IMR-90 (cell line): ENCODE measurements around the gene HACD2. TPM values are rescaled to one million over a fixed set of nuclear protein-coding genes. Genes with fewer than 3 reads are reported as not detected.

Experiments
- ATAC-seq: fragments of 200-7000 bp; cut with Tn5 transposase; 2 replicates; pipeline ENCODE4 v1.9.1; 2020; ENCODE audit warnings: low read depth, mild to moderate bottlenecking, moderate library complexity
- BruUV-seq: library from RNA; stranded (reverse); fragments of 400-500 nt; replicated peaks from 2 replicates; lab custom pipeline; 2021; lab: Mats Ljungman, UMichigan
- CTCF ChIA-PET: fragments of 300-600 bp; formaldehyde crosslinking; extraction: SDS; loops from one replicate; lab custom pipeline; 2021; ENCODE audit warnings: antibody characterized with exemption; lab: Yijun Ruan, JAX
- POLR2A ChIA-PET: fragments of 300-600 bp; sonication (Branson Sonifier 250); formaldehyde crosslinking; loops from one replicate; lab custom pipeline; 2022; ENCODE audit warnings: antibody characterized with exemption; ENCODE audit not compliant: unreplicated experiment; lab: Charles Lee
- DNase-seq: peaks from one replicate; pipeline ENCODE4 v3.0.0; 2013
- H2AFZ ChIP-seq: replicated peaks from 2 replicates; pipeline ENCODE3; 2013; ENCODE audit warnings: low read length, mild to moderate bottlenecking; ENCODE audit not compliant: poor library complexity
- H2AK5ac ChIP-seq: 2 replicates; pipeline ENCODE4 v1.6.1; 2013; ENCODE audit warnings: low read depth, low read length, inconsistent platforms
- H2AK9ac ChIP-seq: replicated peaks from 2 replicates; pipeline ENCODE3; 2013; ENCODE audit warnings: mild to moderate bottlenecking, low read depth, low read length, moderate library complexity; ENCODE audit not compliant: poor library complexity
- H2BK120ac ChIP-seq: 2 replicates; pipeline ENCODE4 v1.6.1; 2013; ENCODE audit warnings: low read depth, low read length, inconsistent platforms
- H2BK15ac ChIP-seq: 3 replicates; pipeline ENCODE4 v1.6.1; 2013; ENCODE audit warnings: low read depth, low read length, inconsistent platforms
- H2BK20ac ChIP-seq: 2 replicates; pipeline ENCODE4 v1.6.1; 2013; ENCODE audit warnings: low read depth, mild to moderate bottlenecking, inconsistent platforms, low read length, moderate library complexity
- H2BK5ac ChIP-seq: 2 replicates; pipeline ENCODE4 v1.6.1; 2013; ENCODE audit warnings: mild to moderate bottlenecking, low read depth, low read length, inconsistent platforms; ENCODE audit not compliant: poor library complexity, severe bottlenecking
- H3K14ac ChIP-seq: replicated peaks from 2 replicates; pipeline ENCODE4 v1.6.1; 2013; ENCODE audit warnings: low read depth, low read length, inconsistent platforms
- H3K18ac ChIP-seq: 2 replicates; pipeline ENCODE4 v1.6.1; 2013; ENCODE audit warnings: low read depth, low read length, control low read depth
- H3K23ac ChIP-seq: 2 replicates; pipeline ENCODE4 v1.6.1; 2013; ENCODE audit warnings: low read depth, low read length, inconsistent platforms
- H3K27ac ChIP-seq: 2 replicates; pipeline ENCODE4 v1.5.1; 2013; ENCODE audit warnings: mild to moderate bottlenecking, control low read depth, low read length; ENCODE audit not compliant: insufficient read depth
- H3K27me3 ChIP-seq: 2 replicates; pipeline ENCODE4 v1.6.1; 2013; ENCODE audit warnings: low read length; ENCODE audit not compliant: control insufficient read depth, insufficient read depth
- H3K36me3 ChIP-seq: 2 replicates; pipeline ENCODE4 v1.6.1; 2013; ENCODE audit warnings: low read length, mixed read lengths; ENCODE audit not compliant: control insufficient read depth, insufficient read depth
- H3K4ac ChIP-seq: 2 replicates; pipeline ENCODE4 v1.6.1; 2013; ENCODE audit warnings: low read depth, low read length, inconsistent platforms
- H3K4me1 ChIP-seq: 2 replicates; pipeline ENCODE4 v1.6.1; 2013; ENCODE audit warnings: low read length, mixed read lengths; ENCODE audit not compliant: control insufficient read depth, insufficient read depth
- H3K4me2 ChIP-seq: 2 replicates; pipeline ENCODE4 v1.6.1; 2013; ENCODE audit warnings: low read depth, mild to moderate bottlenecking, control low read depth, low read length, moderate library complexity
- H3K4me3 ChIP-seq: 2 replicates; pipeline ENCODE4 v1.5.1; 2013; ENCODE audit warnings: low read depth, mild to moderate bottlenecking, control low read depth, low read length, moderate library complexity; ENCODE audit not compliant: insufficient read depth
- H3K56ac ChIP-seq: 2 replicates; pipeline ENCODE4 v1.6.1; 2013; ENCODE audit warnings: low read length, inconsistent platforms; ENCODE audit not compliant: insufficient read depth; ENCODE audit errors: extremely low read depth
- H3K79me1 ChIP-seq, 2 experiments: 2 replicates each; pipeline ENCODE4 v1.6.1; 2013; ENCODE audit warnings: low read length in 2 of 2, inconsistent platforms in 1 of 2, low read depth in 1 of 2
- H3K9ac ChIP-seq: 2 replicates; pipeline ENCODE4 v1.6.1; 2013; ENCODE audit warnings: low read depth, low read length, control low read depth
- H3K9me1 ChIP-seq: 2 replicates; pipeline ENCODE4 v1.6.1; 2013; ENCODE audit warnings: low read length, inconsistent platforms; ENCODE audit not compliant: insufficient read depth
- H3K9me3 ChIP-seq: 2 replicates; pipeline ENCODE4 v1.6.1; 2013; ENCODE audit warnings: low read length; ENCODE audit not compliant: control insufficient read depth, insufficient read depth
- H4K20me1 ChIP-seq: 2 replicates; pipeline ENCODE4 v1.6.1; 2013; ENCODE audit warnings: low read length, inconsistent platforms; ENCODE audit not compliant: insufficient read depth
- H4K5ac ChIP-seq: 2 replicates; pipeline ENCODE4 v1.6.1; 2013; ENCODE audit warnings: mild to moderate bottlenecking, low read depth, low read length, control low read depth
- H4K8ac ChIP-seq, 2 experiments: 2 replicates each; pipeline ENCODE4 v1.6.1; 2013; ENCODE audit warnings: low read depth in 2 of 2, low read length in 2 of 2, control low read depth in 1 of 2, inconsistent platforms in 1 of 2
- H4K91ac ChIP-seq: 2 replicates; pipeline ENCODE4 v1.6.1; 2013; ENCODE audit warnings: low read depth, low read length, inconsistent platforms; ENCODE audit not compliant: insufficient read depth
- BHLHE40 ChIP-seq: fragments of 150-350 bp; IDR thresholded peaks from 2 replicates; pipeline ENCODE4 v1.6.1; 2016; ENCODE audit warnings: mild to moderate bottlenecking, low read depth, low read length
- CEBPB ChIP-seq: IDR thresholded peaks from 2 replicates; pipeline ENCODE4 v1.6.1; 2012; ENCODE audit warnings: low read depth, low read length, improper control_type of control experiment
- CHD1 ChIP-seq: IDR thresholded peaks from 2 replicates; pipeline ENCODE4 v1.6.1; 2012; ENCODE audit warnings: low read depth, low read length, improper control_type of control experiment
- FOS ChIP-seq: fragments of 150-350 bp; IDR thresholded peaks from 2 replicates; pipeline ENCODE4 v1.6.1; 2016; ENCODE audit warnings: low read depth, low read length
- MAFK ChIP-seq: IDR thresholded peaks from 2 replicates; pipeline ENCODE4 v1.6.1; 2012; ENCODE audit warnings: low read depth, low read length, improper control_type of control experiment
- MAZ ChIP-seq: IDR thresholded peaks from 2 replicates; pipeline ENCODE4 v1.6.1; 2012; ENCODE audit warnings: low read depth, mild to moderate bottlenecking, low read length, improper control_type of control experiment, moderate library complexity, borderline replicate concordance
- MXI1 ChIP-seq: IDR thresholded peaks from 2 replicates; pipeline ENCODE4 v1.6.1; 2012; ENCODE audit warnings: low read depth, mild to moderate bottlenecking, low read length, moderate library complexity, borderline replicate concordance
- NFE2L2 ChIP-seq: fragments of 150-350 bp; IDR thresholded peaks from 2 replicates; pipeline ENCODE4 v1.6.1; 2016; ENCODE audit warnings: low read depth, mild to moderate bottlenecking, low read length
- POLR2A ChIP-seq: IDR thresholded peaks from 2 replicates; pipeline ENCODE4 v1.6.1; 2012; ENCODE audit warnings: mild to moderate bottlenecking, low read depth, low read length
- RAD21 ChIP-seq: IDR thresholded peaks from 2 replicates; pipeline ENCODE4 v1.6.1; 2012; ENCODE audit warnings: low read length, improper control_type of control experiment
- RCOR1 ChIP-seq: IDR thresholded peaks from 2 replicates; pipeline ENCODE4 v1.6.1; 2012; ENCODE audit warnings: mild to moderate bottlenecking, low read length, improper control_type of control experiment; ENCODE audit not compliant: insufficient replicate concordance
- RFX5 ChIP-seq: IDR thresholded peaks from 2 replicates; pipeline ENCODE4 v1.8.0; 2012; ENCODE audit warnings: low read depth, mild to moderate bottlenecking, low read length, moderate library complexity
- SMC3 ChIP-seq: fragments of 150-350 bp; IDR thresholded peaks from 2 replicates; pipeline ENCODE4 v1.6.1; 2016; ENCODE audit warnings: low read depth, mild to moderate bottlenecking, antibody characterized with exemption, low read length, moderate library complexity
- WGBS, 2 experiments: methylation state at CpG; one replicate each; pipeline versions ENCODE4 v1.1.5 to v1.1.7; 2013; ENCODE audit warnings: missing lambda C conversion rate in 2 of 2; ENCODE audit not compliant: insufficient read length in 1 of 2; ENCODE audit errors: extremely low coverage in 2 of 2; 5-methylcytosine and 5-hydroxymethylcytosine counted together
- dilution Hi-C: fragments of 300-500 bp; cut with HindIII; formaldehyde crosslinking; loops from one replicate; pipeline ENCODE4 v1.14.3; 2018; ENCODE audit warnings: low sequenced_read_pairs; ENCODE audit not compliant: unreplicated experiment
- in situ Hi-C: fragments of 300-500 bp; cut with MboI; formaldehyde crosslinking; loops from 3 replicates; pipeline ENCODE4 v1.14.3; 2019; ENCODE audit warnings: low sequenced_read_pairs, inconsistent platforms, mixed read lengths
- intact Hi-C: fragments of 100-400 bp; cut with micrococcal nuclease; formaldehyde crosslinking; loops from 2 replicates; pipeline ENCODE4 v1.10.0; 2022
- polyA plus RNA-seq, 3 experiments: library from polyadenylated mRNA; depleted of rRNA; stranded (reverse); fragments of >200 nt; gene quantifications; 2 replicates each; pipeline ENCODE4 v1.2.3, GENCODE V29; 2012; ENCODE audit warnings: low replicate concordance in 1 of 3
- total RNA-seq: library from RNA; depleted of rRNA; stranded (reverse); fragments of >200 nt; gene quantifications from 2 replicates; pipeline ENCODE4 v1.2.3, GENCODE V29; 2012
- TF ChIP-seq, protein P1 (sequence below): fragments of 150-350 bp; IDR thresholded peaks from 2 replicates; pipeline ENCODE4 v1.6.1; 2017; ENCODE audit warnings: mild to moderate bottlenecking, antibody characterized with exemption, low read length, low read depth
- TF ChIP-seq, protein P2 (sequence below): conservative IDR thresholded peaks from 2 replicates; pipeline ENCODE4 v1.5.1; 2012; ENCODE audit warnings: mild to moderate bottlenecking, low read depth, low read length, improper control_type of control experiment
- TF ChIP-seq, protein P3 (sequence below): fragments of 150-350 bp; IDR thresholded peaks from 2 replicates; pipeline ENCODE4 v1.6.1; 2016; ENCODE audit warnings: low read depth, mild to moderate bottlenecking, low read length, moderate library complexity, borderline replicate concordance

The HACD2 gene
- total and polyA plus RNA-seq, 2 of the 4 experiments (the other 2 are of a cell fraction) = 21.5 to 22.6 TPM

DNA sequence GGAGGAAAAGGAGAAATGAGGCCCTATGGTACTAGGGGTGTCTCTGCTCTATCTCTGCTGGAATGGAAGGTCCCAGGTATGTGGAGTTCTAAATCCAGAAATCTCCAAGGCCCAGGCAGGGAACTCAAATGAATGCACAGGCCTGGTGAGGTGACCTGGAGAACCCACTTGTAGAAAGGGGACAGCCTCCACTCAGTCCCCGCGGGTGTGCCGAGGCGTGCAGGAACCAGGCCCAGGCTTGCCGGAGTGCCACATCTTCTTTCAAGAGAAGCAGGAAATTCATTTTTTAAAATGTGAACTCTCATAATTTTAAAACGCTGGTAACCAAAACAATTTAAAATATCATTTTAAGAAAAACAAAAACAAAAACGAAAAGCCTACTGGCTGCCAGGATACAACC, 103.8 kb downstream of the HACD2 start:
- H3K9me3 ChIP-seq = no peaks in the 10 kb centered on the region
- TF ChIP-seq RCOR1 (no peak), CHD1 (no peak), RAD21 (no peak), RFX5 (no peak), MAZ (no peak), FOS (no peak), MXI1 (no peak), CEBPB (no peak), NFE2L2 (no peak), SMC3 (no peak), MAFK (no peak), POLR2A (no peak), BHLHE40 (no peak)
- TF ChIP-seq, protein P1, sequence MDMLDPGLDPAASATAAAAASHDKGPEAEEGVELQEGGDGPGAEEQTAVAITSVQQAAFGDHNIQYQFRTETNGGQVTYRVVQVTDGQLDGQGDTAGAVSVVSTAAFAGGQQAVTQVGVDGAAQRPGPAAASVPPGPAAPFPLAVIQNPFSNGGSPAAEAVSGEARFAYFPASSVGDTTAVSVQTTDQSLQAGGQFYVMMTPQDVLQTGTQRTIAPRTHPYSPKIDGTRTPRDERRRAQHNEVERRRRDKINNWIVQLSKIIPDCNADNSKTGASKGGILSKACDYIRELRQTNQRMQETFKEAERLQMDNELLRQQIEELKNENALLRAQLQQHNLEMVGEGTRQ = no peak
- TF ChIP-seq, protein P2, sequence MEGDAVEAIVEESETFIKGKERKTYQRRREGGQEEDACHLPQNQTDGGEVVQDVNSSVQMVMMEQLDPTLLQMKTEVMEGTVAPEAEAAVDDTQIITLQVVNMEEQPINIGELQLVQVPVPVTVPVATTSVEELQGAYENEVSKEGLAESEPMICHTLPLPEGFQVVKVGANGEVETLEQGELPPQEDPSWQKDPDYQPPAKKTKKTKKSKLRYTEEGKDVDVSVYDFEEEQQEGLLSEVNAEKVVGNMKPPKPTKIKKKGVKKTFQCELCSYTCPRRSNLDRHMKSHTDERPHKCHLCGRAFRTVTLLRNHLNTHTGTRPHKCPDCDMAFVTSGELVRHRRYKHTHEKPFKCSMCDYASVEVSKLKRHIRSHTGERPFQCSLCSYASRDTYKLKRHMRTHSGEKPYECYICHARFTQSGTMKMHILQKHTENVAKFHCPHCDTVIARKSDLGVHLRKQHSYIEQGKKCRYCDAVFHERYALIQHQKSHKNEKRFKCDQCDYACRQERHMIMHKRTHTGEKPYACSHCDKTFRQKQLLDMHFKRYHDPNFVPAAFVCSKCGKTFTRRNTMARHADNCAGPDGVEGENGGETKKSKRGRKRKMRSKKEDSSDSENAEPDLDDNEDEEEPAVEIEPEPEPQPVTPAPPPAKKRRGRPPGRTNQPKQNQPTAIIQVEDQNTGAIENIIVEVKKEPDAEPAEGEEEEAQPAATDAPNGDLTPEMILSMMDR = no peak
- TF ChIP-seq, protein P3, sequence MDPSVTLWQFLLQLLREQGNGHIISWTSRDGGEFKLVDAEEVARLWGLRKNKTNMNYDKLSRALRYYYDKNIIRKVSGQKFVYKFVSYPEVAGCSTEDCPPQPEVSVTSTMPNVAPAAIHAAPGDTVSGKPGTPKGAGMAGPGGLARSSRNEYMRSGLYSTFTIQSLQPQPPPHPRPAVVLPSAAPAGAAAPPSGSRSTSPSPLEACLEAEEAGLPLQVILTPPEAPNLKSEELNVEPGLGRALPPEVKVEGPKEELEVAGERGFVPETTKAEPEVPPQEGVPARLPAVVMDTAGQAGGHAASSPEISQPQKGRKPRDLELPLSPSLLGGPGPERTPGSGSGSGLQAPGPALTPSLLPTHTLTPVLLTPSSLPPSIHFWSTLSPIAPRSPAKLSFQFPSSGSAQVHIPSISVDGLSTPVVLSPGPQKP = no peak
- H2BK5ac ChIP-seq = no peak overlapping the region
- H3K36me3 ChIP-seq = no peaks in the 10 kb centered on the region
- H4K5ac ChIP-seq = no peak overlapping the region
- H4K8ac ChIP-seq = no peak overlapping the region
- no peak overlapping the region for H3K56ac ChIP-seq
- dilution Hi-C loops (no loop called here), intact Hi-C loops (no loop called here), in situ Hi-C loops (no loop called here)
- H2AK9ac ChIP-seq = no peak overlapping the region
- no peak overlapping the region for H2BK120ac ChIP-seq
- POLR2A ChIA-PET = no interaction called here
- BruUV-seq = no TSS peak
- H2AK5ac ChIP-seq = no peak overlapping the region
- H3K4ac ChIP-seq = no peak overlapping the region
- no peak overlapping the region for H4K91ac ChIP-seq
- H3K14ac ChIP-seq = no peak overlapping the region
- ATAC-seq = no peak
- no peak overlapping the region for H3K9ac ChIP-seq
- H3K23ac ChIP-seq = no peak overlapping the region
- no peak overlapping the region for H2BK15ac ChIP-seq
- H3K4me3 ChIP-seq = no peak overlapping the region
- H3K27ac ChIP-seq = no peak overlapping the region
- H3K27me3 ChIP-seq = peaks cover 57% of the 10 kb centered on the region
- H2BK20ac ChIP-seq = no peak overlapping the region
- no CpG with 5 or more reads among the region's 7 CpGs for WGBS, 2 experiments
- H3K4me1 ChIP-seq = no peaks in the 10 kb centered on the region
- CTCF ChIA-PET = no interaction called here
- no peaks in the 10 kb centered on the region for H4K20me1 ChIP-seq
- no peak overlapping the region for H3K18ac ChIP-seq
- no peaks in the 10 kb centered on the region for H3K79me1 ChIP-seq
- DNase-seq = no peak
- H3K4me2 ChIP-seq = no peak overlapping the region
- H2AFZ ChIP-seq = no peak overlapping the region
- no peaks in the 10 kb centered on the region for H3K9me1 ChIP-seq
